Colonic mucosa (tissue), 4 donors: ENCODE measurements around the gene KCNG4. TPM values are rescaled to one million over a fixed set of nuclear protein-coding genes. Genes with fewer than 3 reads are reported as not detected.

ENCODE experiments used
- DNase-seq: peaks from one replicate; pipeline ENCODE4 v3.0.0-alpha.2; 2020
- H3K27ac ChIP-seq: fragments of 200-600 bp; one replicate; pipeline ENCODE4 v1.8.0; 2021
- H3K27me3 ChIP-seq: fragments of 200-600 bp; one replicate; pipeline ENCODE4 v1.8.0; 2021
- H3K36me3 ChIP-seq: fragments of 200-600 bp; one replicate; pipeline ENCODE4 v1.8.0; 2021
- H3K4me1 ChIP-seq: fragments of 200-600 bp; one replicate; pipeline ENCODE4 v1.8.0; 2021; ENCODE audit warnings: mild to moderate bottlenecking
- H3K4me3 ChIP-seq: fragments of 200-600 bp; one replicate; pipeline ENCODE4 v1.8.0; 2021
- H3K9ac ChIP-seq, 2 donors: one replicate each; pipeline ENCODE4 v1.7.0; 2013; ENCODE audit warnings: control low read depth in 2 of 2, low read depth in 2 of 2, low read length in 2 of 2
- H3K9me3 ChIP-seq: fragments of 200-600 bp; one replicate; pipeline ENCODE4 v1.8.0; 2021
- CTCF ChIP-seq: fragments of 200-600 bp; IDR thresholded peaks from one replicate; pipeline ENCODE4 v1.8.0; 2022; ENCODE audit warnings: antibody characterized with exemption, mild to moderate bottlenecking
- intact Hi-C: fragments of 100-400 bp; cut with DNase I; formaldehyde crosslinking; loops from one replicate; pipeline ENCODE4 v1.14.1; 2022
- total RNA-seq, 2 donors: library from RNA; stranded (reverse); fragmentation: NEBNext Ultra II Directional in 1 of 2; extraction: Animal tissue kit (Norgen Biotek cat#: 25700) in 1 of 2; gene quantifications; one replicate each; pipeline ENCODE4 v1.2.1, GENCODE V29; 2021
- donor health status: healthy.
- donor health status: DM: no; HTN: no; CAD: no.
- donor health status: DM: no; HTN: no; CAD: no.

KCNG4 gene
- total RNA-seq, 2 donors from 2014 or later, result not detected

DNA sequence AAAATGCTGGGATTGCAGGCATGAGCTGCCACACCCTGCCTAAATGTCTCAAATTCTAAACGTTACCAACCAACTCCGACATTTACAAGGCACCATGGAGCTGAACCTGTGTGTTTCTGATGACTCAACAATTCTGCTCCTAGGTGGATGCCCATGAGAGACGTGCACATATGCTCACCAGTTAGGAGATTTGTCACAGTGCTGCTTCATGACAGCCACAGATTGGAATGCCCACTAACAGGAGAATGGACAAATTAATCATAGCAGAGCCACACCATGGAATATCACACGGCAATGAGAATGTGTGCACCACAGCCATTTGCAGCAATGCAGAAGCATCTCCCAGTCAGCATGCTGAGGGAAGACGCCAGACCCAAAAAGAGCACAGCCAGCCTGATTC, 8.0 kb upstream of the KCNG4 start:
- DNase-seq, result no peak
- Histone ChIP-seq H3K27ac (no peak overlapping the region), H3K36me3 (no peaks in the 10 kb centered on the region), H3K9me3 (no peaks in the 10 kb centered on the region), H3K4me1 (no peaks in the 10 kb centered on the region), H3K4me3 (no peak overlapping the region), H3K9ac (no peak overlapping the region), H3K27me3 (no peaks in the 10 kb centered on the region)
- no peak for TF ChIP-seq CTCF
- intact Hi-C loops, result loop anchor here (10.0 kb wide), 1 partner anchor 263 kb away; no protein-coding TSS in a partner anchor

- TF ChIP-seq CTCF, result no peak
- H3K9me3 ChIP-seq, result no peaks in the 10 kb centered on the region
- H3K4me1 ChIP-seq, result no peaks in the 10 kb centered on the region
- no peak overlapping the region for H3K9ac ChIP-seq
- H3K4me3 ChIP-seq, result no peak overlapping the region
- H3K36me3 ChIP-seq, result no peaks in the 10 kb centered on the region
- no peak overlapping the region for H3K27ac ChIP-seq
- no peaks in the 10 kb centered on the region for H3K27me3 ChIP-seq
- intact Hi-C loops, result loop anchor here (10.0 kb wide), 1 partner anchor 263 kb away; no protein-coding TSS in a partner anchor
- no peak for DNase-seq
Measured at GRCh38 chr16:84247331-84247730, 7.5 kb upstream of the KCNG4 start.

- Histone ChIP-seq H3K9me3 (no peaks in the 10 kb centered on the region), H3K4me3 (no peak overlapping the region), H3K4me1 (no peaks in the 10 kb centered on the region), H3K36me3 (no peaks in the 10 kb centered on the region), H3K9ac (no peak overlapping the region), H3K27ac (no peak overlapping the region), H3K27me3 (no peaks in the 10 kb centered on the region)
- no peak for TF ChIP-seq CTCF
- intact Hi-C loops, result loop anchor here (10.0 kb wide), 1 partner anchor 262 kb away; no protein-coding TSS in a partner anchor
- no peak for DNase-seq
Measured at GRCh38 chr16:84246679-84247077, 6.9 kb upstream of the KCNG4 start.

DNA sequence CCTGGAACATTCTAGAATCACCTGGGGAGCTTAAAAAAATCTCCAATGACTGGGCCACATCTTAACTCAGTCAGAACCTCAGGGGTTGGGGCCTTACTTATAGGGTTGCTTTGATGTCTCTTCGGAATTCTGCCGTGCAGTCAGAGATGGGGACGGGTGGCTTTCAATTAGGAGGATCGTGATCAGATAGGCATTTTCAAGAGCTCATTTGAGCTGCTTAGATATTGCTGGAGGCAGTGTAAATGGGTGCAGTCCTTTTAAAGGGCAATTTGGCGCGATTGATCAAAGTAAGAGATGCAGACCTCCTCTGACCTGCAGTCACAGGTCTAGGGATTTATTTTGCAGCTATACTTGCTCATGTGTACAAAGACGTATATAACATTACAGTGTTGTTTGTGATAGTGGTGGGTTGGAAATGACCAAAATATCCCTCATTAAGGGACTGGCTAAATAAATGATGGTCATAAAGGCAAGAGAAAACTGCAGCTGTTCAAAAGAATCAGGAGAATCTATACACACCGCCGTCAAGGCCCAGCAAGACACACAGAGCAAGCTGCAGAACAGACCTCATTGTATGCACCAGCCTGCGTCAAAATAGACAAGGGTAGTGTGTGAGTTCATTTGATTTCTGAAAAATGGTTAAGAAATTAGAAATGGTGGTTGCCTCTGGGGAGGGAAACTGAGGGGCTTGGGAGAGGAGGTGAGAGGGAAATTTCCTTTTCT, 6.3 kb upstream of the KCNG4 start:
- intact Hi-C loops, result loop anchor here (10.0 kb wide), 1 partner anchor 261 kb away; no protein-coding TSS in a partner anchor
- Histone ChIP-seq H3K9me3 (no peaks in the 10 kb centered on the region), H3K36me3 (no peaks in the 10 kb centered on the region), H3K4me3 (no peak overlapping the region), H3K4me1 (no peaks in the 10 kb centered on the region), H3K9ac (no peak overlapping the region), H3K27me3 (no peaks in the 10 kb centered on the region), H3K27ac (no peak overlapping the region)
- TF ChIP-seq CTCF, result no peak
- DNase-seq, result no peak

GRCh38 chr16:84244728-84245127, 4.9 kb upstream of the KCNG4 start:
- Histone ChIP-seq H3K9ac (no peak overlapping the region), H3K27me3 (no peaks in the 10 kb centered on the region), H3K27ac (no peak overlapping the region), H3K4me1 (no peaks in the 10 kb centered on the region), H3K4me3 (no peak overlapping the region), H3K36me3 (no peaks in the 10 kb centered on the region), H3K9me3 (no peaks in the 10 kb centered on the region)
- intact Hi-C loops, result loop anchor here (10.0 kb wide), 1 partner anchor 260 kb away; no protein-coding TSS in a partner anchor
- DNase-seq, result no peak
- no peak for TF ChIP-seq CTCF
